GM21786 (cell line): ENCODE data around the gene SLC22A16.

Experiments used
- ATAC-seq: cut with Tn5 transposase; IDR thresholded peaks from one replicate; pipeline ENCODE4 v1.9.1; 2021; ENCODE audit not compliant: unreplicated experiment

Gene SLC22A16

GRCh38 chr6:110448846-110449540 lies 27.4 kb downstream of the SLC22A16 start:
- no peak for ATAC-seq

GRCh38 chr6:110447761-110448160 lies 28.7 kb downstream of the SLC22A16 start:
- no peak for ATAC-seq

DNA sequence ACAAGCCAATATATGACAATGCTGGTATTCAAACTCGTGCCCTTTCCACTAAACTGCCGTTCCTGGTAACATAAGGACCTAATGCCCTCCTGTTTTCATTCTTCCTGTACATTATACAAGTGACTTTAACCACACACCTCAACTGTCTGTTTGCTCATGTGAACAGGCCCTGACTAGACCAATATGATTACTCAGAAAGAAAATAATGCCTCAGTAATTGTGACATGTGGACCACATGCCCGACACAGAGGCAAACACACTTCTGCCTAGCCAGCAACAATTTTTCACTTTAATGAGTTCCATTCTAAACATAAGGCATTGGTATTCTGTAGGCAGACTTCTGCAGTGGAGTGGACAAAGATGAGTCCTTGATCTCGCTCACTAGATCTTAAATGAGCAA lies 30.0 kb downstream of the SLC22A16 start:
- no peak for ATAC-seq

DNA sequence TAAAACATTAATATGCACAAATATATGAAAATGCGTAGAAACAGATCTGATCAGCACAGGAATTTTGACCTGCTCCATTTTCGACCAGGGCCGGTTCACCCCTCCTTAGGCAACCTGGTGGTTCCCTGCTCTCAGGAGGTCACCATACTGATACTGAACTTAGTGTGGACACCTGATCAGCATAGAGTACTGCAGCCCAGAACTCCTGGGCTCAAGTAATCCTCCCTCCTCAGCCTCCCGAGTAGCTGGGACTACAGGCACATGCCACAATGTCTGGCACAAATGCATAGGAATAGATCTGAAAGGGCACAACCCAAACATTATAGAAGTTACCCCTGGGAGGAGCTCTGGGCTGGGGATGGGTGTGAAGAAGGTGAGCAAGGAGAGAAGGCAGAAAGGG lies 36.4 kb downstream of the SLC22A16 start:
- no peak for ATAC-seq

DNA sequence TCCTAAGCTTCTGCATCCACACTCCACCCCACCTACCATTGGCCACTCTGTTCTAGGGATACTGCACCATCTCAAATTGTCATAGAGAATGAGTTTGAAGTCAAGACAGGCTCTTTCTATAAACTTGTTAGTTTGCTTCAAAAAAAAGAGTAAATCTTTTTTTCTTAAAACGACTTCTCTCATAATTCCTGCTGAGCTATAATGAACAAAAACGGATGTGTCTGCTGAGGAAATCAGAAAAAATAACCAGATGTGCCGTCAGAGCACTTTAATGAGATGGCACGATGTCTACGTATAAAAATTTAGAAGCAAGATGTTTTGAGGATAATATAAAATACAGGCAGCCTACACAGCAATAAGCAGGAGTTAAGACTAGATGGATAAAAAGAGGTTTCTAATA lies 37.1 kb downstream of the SLC22A16 start:
- no peak for ATAC-seq

- no peak for ATAC-seq
These were observed 41.3 kb downstream of the SLC22A16 start for GRCh38 chr6:110434961-110435602.

DNA sequence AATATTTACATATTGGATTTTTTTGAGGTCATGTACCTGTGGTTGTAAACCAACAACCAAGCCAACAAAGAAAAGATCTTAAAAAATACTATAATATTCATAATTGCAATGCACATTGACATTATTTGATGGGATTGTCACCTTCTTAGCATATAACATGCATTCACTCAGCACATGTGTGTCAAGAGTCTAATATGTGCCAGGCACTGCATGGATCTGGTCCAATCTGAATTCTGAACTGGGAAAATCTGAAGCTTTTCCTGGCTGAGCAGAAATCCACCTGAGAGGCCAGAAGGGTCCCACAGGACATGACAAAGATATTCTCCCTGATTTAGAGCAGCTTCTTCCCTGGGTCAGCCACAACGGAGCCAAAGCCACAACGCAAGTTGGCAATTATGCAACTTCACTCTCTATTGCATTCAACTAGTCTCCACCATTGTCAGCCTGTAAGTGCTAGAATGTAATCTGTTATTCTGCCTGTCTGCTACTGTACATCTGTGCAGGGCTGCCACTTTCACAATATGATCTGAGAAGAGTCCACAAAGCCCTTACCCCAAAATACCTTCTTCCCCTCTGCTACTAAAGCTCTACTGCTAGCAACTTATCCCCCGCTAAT lies 44.0 kb downstream of the SLC22A16 start:
- no peak for ATAC-seq

GRCh38 chr6:110430741-110431140 lies 45.7 kb downstream of the SLC22A16 start:
- no peak for ATAC-seq

DNA sequence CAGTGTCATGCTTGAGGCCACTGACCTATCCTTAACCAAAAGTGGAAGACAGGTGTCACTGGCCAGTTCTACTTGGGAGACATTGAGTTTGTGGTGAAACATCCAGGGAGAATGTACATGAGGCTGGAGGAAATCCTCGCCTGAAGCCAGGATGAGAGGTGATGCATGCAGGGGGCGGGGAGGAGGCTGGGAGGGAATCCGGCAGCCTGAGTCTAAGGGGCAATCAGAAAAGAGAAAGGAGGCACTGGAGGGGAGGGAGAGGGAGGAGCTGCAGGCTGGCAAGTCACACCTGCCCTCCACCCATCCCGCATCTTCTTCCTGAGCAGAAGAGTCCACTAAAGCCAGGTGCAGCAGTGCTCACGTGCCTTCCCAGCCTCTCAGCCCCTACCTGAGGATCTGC lies 46.2 kb downstream of the SLC22A16 start:
- no peak for ATAC-seq

GRCh38 chr6:110428153-110428552 lies 48.3 kb downstream of the SLC22A16 start:
- no peak for ATAC-seq

DNA sequence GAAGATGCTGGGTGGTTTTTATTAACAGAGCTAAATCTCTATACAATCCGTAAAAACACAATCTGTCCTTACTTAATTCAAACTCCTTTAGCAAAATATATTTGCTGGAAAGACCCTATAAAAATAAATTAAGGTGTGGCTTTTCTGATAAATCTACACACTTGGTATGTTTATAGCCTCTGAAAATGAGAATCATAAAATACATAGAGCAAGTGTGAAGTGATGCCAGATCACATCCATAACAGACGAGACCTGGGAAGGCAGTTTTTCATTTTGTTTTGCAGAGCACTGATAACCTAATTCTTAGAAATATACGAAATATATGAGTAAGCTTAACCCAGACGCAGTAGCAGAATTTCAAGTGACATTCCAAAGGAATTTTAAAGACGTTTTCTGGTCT lies 50.6 kb downstream of the SLC22A16 start:
- ATAC-seq = no peak

GRCh38 chr6:110422444-110422822 lies 54.0 kb downstream of the SLC22A16 start:
- ATAC-seq = no peak

GRCh38 chr6:110421749-110422443 lies 54.5 kb downstream of the SLC22A16 start:
- no peak for ATAC-seq

- ATAC-seq = no peak
These were observed 57.2 kb downstream of the SLC22A16 start for GRCh38 chr6:110419028-110419739.

DNA sequence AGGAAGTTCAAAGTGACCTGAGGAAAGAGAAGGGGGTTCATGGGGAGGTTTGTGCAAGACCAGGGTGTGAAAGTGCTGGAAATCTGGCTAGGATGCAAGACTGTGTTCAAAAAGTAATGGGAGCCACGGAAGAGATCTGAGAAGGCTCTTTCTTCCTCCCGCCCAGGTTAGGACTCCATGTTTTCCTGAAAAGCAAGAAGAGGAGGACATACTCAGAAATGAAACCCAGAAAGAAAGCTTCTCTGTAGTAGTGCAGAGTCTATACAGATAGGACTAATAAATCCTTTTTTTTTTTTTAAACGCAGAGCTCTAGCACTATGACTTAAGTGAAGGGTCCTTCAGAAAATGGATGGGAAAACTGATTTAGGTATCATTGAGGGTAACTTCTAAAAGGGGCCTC lies 57.8 kb downstream of the SLC22A16 start:
- ATAC-seq = no peak

GRCh38 chr6:110415086-110415916 lies 61.1 kb downstream of the SLC22A16 start, which contains the start of gene DDO:
TSS of gene DDO (minus strand) at chr6:110415575. CDS start at chr6:110413462, 2,113 bp downstream.
- no peak for ATAC-seq

- ATAC-seq = no peak
These were observed 61.7 kb downstream of the SLC22A16 start for GRCh38 chr6:110414669-110415068.

DNA sequence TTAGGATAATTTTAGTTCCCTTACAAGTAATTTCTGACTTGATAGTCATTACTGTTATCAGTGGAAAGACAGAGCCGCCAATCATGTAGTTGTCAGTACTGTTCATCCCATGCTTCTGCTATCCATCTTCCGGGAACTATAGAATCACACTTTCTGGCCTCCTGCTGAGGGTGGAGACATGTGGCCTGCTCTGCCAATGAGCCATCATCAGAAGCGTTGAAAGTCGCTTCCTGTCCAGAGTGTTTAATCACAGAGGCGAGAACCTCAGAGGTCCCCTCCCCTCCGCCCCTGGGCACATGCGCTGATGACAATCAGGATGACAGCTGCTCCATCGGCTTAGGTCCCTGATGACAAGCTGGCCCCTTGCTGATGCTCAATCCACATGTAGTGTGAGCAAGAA lies 64.1 kb downstream of the SLC22A16 start:
- no peak for ATAC-seq

DNA sequence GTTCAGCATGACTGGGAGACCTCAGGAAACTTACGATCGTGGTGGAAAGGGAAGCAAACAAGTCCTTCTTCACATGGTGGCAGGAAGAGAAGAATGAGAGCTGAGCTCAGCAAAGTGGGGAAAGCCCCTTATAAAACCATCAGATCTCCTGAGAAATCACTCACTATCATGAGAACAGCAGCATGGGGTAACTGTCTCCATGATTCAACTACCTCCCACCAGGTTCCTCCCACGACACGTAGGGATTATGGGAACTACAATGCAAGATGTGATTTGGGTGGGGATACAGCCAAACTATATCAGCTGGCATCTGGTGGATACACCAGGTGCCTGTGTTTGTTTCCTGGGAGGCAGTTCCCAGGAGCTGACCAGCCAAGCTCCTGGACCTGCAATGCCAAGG lies 65.9 kb downstream of the SLC22A16 start:
- no peak for ATAC-seq

DNA sequence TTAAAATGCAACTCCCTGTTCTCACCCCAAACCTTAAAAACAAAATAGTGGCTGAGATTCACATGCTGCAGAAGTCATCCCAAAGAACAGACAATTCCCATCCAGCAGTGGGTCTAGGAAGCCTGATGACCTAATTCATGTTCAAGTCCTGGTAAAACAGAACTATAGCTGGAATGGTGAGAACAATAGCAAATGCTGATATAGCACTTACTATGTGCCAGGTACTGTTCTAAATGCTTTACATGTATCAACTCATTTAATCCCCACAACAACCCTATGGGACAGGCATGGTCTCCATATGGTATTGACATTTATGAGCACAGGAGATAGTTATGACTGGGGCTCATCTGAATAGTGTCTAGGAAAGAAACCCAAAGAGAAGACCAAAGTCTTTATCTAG lies 66.6 kb downstream of the SLC22A16 start:
- no peak for ATAC-seq
